ENCODE measurements around the gene PEA15. TPM values are rescaled to one million over a fixed set of nuclear protein-coding genes. Genes with fewer than 3 reads are reported as not detected.

PEA15 gene
- total and polyA plus RNA-seq, 2 donors (not counting 3 experiments of a cell fraction or from before 2014, with no cell fraction given): 250 to 304 TPM

DNA sequence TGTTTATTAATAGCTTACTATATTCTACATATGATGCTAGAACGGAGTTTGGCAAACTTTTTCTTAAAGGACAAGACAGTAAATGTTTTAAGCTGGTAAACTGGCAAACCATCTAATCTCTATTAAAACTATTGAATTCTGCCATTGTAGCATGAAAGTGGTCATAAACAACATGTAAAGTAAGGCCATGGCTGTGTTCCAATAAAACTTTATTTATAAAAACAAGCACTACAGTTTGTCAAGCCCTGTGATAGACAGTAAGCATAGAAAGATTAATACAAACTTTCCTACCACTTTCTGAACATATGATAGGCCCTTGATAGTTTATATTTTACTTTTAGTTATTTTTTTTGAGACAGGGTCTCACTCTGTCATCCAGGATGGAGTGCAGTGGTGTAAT, 22.4 kb downstream of the PEA15 start:
- FAIRE-seq (no peak), DNase-seq (ENCODE audit: low read depth, low spot score) (no peak)
- dilution Hi-C loops (cut with MboI; ENCODE audit: extremely low pct_ligation_motif_present, low sequenced_read_pairs) (no loop called here), intact Hi-C loops (cut with micrococcal nuclease) (no loop called here)
- Histone ChIP-seq H3K4me1 (ENCODE audit: control insufficient read depth, extremely low read depth, insufficient read depth, low read length) (no peaks in the 10 kb centered on the region), H3K79me2 (ENCODE audit: control insufficient read depth, insufficient read depth, low read length) (no peaks in the 10 kb centered on the region), H2AFZ (ENCODE audit: low read depth, low read length) (no peak overlapping the region), H3K9me1 (replicated peaks; ENCODE audit: control insufficient read depth, extremely low read depth, insufficient read depth, low read length) (no peaks in the 10 kb centered on the region), H3K27me3 (ENCODE audit: control insufficient read depth in 2 of 2, insufficient read depth in 2 of 2, low read length in 2 of 2) (no peaks in the 10 kb centered on the region), H3K9me3 (replicated peaks; ENCODE audit: control insufficient read depth, insufficient read depth, low read length) (no peaks in the 10 kb centered on the region), H3K36me3 (ENCODE audit: control insufficient read depth in 2 of 2, extremely low read depth in 1 of 2, insufficient read depth in 2 of 2, low read length in 2 of 2) (peaks cover 37 to 41% of the 10 kb centered on the region in 2 experiments), H4K20me1 (replicated peaks; ENCODE audit: control insufficient read depth, extremely low read depth, insufficient read depth, low read length) (no peaks in the 10 kb centered on the region), H3K4me3 (replicated peaks in 1 of 3; ENCODE audit: insufficient read depth in 1 of 3, low read depth in 1 of 3, low read length in 3 of 3) (no peak overlapping the region), H3K4me2 (ENCODE audit: insufficient read depth, low read length) (no peak overlapping the region), H3K9ac (replicated peaks; ENCODE audit: extremely low read depth, insufficient read depth, low read length) (no peak overlapping the region), H3K27ac (ENCODE audit: insufficient read depth, low read depth, low read length) (no peak overlapping the region)
- TF ChIP-seq POLR2A (IDR thresholded peaks at IDR 0.05; ENCODE audit: low read depth, low read length): no peak
- BruUV-seq (replicated peaks): no TSS peak
- ChIA-PET CTCF (interaction anchor here (1.2 to 10.1 kb wide), 4 partner anchors 8 to 64 kb away, joined by 7 to 61 read pairs (median 22); no protein-coding TSS in a partner anchor), POLR2A (interaction anchor here (1.4 kb wide), 1 partner anchor 16 kb away, joined by 3 read pairs; no protein-coding TSS in a partner anchor)

DNA sequence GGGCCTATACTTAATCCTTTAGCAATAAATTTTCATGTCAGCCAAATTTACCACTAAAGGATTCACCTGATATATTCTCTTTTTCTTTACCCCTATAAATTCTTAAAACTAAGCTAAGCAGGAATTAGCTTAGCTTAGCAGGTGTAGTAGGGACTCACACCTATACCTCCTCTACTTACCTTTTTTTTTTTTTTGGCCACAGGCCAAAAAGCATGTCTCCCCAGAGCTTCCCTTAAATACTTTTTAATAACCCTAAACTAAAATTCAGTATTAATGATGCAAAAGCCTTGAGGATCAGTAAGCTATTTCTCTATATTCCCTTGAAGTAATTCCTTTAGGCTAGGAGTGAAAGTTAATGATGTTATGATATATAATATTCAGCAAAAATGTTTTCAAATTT, 23.2 kb downstream of the PEA15 start:
- no TSS peak for BruUV-seq (replicated peaks)
- H3K27ac ChIP-seq (ENCODE audit: insufficient read depth, low read depth, low read length): no peak overlapping the region
- CTCF ChIA-PET: interaction anchor here (1.3 to 10.1 kb wide), 5 partner anchors 9 to 38 kb away, joined by 3 to 61 read pairs (median 22); partner anchors contain the start of gene CASQ1
- H2AFZ ChIP-seq (ENCODE audit: low read depth, low read length): no peak overlapping the region
- no peaks in the 10 kb centered on the region for H4K20me1 ChIP-seq (replicated peaks; ENCODE audit: control insufficient read depth, extremely low read depth, insufficient read depth, low read length)
- no peaks in the 10 kb centered on the region for H3K9me1 ChIP-seq (replicated peaks; ENCODE audit: control insufficient read depth, extremely low read depth, insufficient read depth, low read length)
- dilution Hi-C loops (cut with MboI; ENCODE audit: extremely low pct_ligation_motif_present, low sequenced_read_pairs) (no loop called here), intact Hi-C loops (cut with micrococcal nuclease) (no loop called here)
- no peak for FAIRE-seq
- no peaks in the 10 kb centered on the region for H3K27me3 ChIP-seq (ENCODE audit: control insufficient read depth in 2 of 2, insufficient read depth in 2 of 2, low read length in 2 of 2)
- no peaks in the 10 kb centered on the region for H3K9me3 ChIP-seq (replicated peaks; ENCODE audit: control insufficient read depth, insufficient read depth, low read length)
- H3K9ac ChIP-seq (replicated peaks; ENCODE audit: extremely low read depth, insufficient read depth, low read length): no peak overlapping the region
- H3K4me1 ChIP-seq (ENCODE audit: control insufficient read depth, extremely low read depth, insufficient read depth, low read length): no peaks in the 10 kb centered on the region
- POLR2A ChIA-PET: interaction anchor here (0.6 to 1.4 kb wide), 3 partner anchors 15 to 304 kb away, joined by 3 to 4 read pairs (median 3); no protein-coding TSS in a partner anchor
- DNase-seq (ENCODE audit: low read depth, low spot score): no peak
- H3K36me3 ChIP-seq (ENCODE audit: control insufficient read depth in 2 of 2, extremely low read depth in 1 of 2, insufficient read depth in 2 of 2, low read length in 2 of 2): peaks cover 32 to 33% of the 10 kb centered on the region in 2 experiments
- H3K4me3 ChIP-seq (replicated peaks in 1 of 3; ENCODE audit: insufficient read depth in 1 of 3, low read depth in 1 of 3, low read length in 3 of 3): no peak overlapping the region
- TF ChIP-seq JUN (IDR thresholded peaks at IDR 0.05; ENCODE audit: borderline replicate concordance, insufficient read depth, insufficient read length, low read depth): no peak
- TF ChIP-seq FOS (IDR thresholded peaks at IDR 0.05; ENCODE audit: borderline replicate concordance, insufficient read depth, low read length): no peak
- no peak for TF ChIP-seq POLR2AphosphoS5 (IDR thresholded peaks at IDR 0.05; ENCODE audit: insufficient read depth, low read depth, low read length)
- TF ChIP-seq, protein P1, sequence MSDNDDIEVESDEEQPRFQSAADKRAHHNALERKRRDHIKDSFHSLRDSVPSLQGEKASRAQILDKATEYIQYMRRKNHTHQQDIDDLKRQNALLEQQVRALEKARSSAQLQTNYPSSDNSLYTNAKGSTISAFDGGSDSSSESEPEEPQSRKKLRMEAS (IDR thresholded peaks at IDR 0.05; ENCODE audit: insufficient read depth, insufficient read length): no peak
- no peak for TF ChIP-seq EZH2 (IDR thresholded peaks at IDR 0.05; ENCODE audit: borderline replicate concordance, low read depth, low read length, severe bottlenecking)
- H3K79me2 ChIP-seq (ENCODE audit: control insufficient read depth, insufficient read depth, low read length): no peaks in the 10 kb centered on the region
- H3K4me2 ChIP-seq (ENCODE audit: insufficient read depth, low read length): no peak overlapping the region

Measured in endothelial cell of umbilical vein (primary cell).